Measurements from ENCODE around the gene ITCH.

DNA sequence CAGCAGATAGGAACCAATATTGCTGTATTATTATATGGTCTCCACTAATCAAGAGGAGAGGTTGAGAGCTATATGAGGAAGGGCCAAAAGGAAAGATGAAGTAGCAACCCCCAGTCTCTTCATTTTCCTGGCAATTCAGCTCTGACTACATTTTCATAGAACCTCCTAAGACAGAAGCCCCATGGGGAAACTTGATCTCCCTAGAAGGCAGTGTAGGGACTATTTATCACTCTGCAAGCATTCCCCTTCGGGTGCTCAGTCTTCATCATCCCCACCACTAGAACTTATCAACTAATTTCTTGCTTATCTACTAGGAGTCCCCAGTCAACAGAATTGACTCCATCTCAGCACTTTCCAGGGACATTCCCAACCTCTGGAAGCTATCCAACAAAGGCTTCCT, 25.5 kb upstream of the ITCH start:
- TF ChIP-seq, protein P1, sequence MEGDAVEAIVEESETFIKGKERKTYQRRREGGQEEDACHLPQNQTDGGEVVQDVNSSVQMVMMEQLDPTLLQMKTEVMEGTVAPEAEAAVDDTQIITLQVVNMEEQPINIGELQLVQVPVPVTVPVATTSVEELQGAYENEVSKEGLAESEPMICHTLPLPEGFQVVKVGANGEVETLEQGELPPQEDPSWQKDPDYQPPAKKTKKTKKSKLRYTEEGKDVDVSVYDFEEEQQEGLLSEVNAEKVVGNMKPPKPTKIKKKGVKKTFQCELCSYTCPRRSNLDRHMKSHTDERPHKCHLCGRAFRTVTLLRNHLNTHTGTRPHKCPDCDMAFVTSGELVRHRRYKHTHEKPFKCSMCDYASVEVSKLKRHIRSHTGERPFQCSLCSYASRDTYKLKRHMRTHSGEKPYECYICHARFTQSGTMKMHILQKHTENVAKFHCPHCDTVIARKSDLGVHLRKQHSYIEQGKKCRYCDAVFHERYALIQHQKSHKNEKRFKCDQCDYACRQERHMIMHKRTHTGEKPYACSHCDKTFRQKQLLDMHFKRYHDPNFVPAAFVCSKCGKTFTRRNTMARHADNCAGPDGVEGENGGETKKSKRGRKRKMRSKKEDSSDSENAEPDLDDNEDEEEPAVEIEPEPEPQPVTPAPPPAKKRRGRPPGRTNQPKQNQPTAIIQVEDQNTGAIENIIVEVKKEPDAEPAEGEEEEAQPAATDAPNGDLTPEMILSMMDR (conservative IDR thresholded peaks at IDR 0.05), result no peak
- no peak for TF ChIP-seq ZFX (IDR thresholded peaks at IDR 0.05)
